ENCODE results near the gene FUT1.

The FUT1 gene

GRCh38 chr19:48741129-48741999, 11.1 kb downstream of the FUT1 start:
- DNase-seq (ENCODE audit: low spot score) = peak; percentile 64

GRCh38 chr19:48740164-48740972, 12.1 kb downstream of the FUT1 start, which contains the start of gene RASIP1:
Gene RASIP1 (minus strand): TSS chr19:48740610. CDS start chr19:48740282, 328 bp downstream.
- DNase-seq (ENCODE audit: low spot score) = no peak

- no peak for DNase-seq (ENCODE audit: low spot score)
These were observed 12.9 kb downstream of the FUT1 start for GRCh38 chr19:48739404-48740163.

GRCh38 chr19:48738557-48739403, 13.7 kb downstream of the FUT1 start:
- peak; percentile 94 for DNase-seq (ENCODE audit: low spot score)

- peak; percentile 53 for DNase-seq (ENCODE audit: low spot score)
These were observed 15.0 kb downstream of the FUT1 start for GRCh38 chr19:48737360-48737998.

GRCh38 chr19:48735031-48735615, 17.3 kb downstream of the FUT1 start:
- peak; percentile 44 for DNase-seq (ENCODE audit: low spot score)

GRCh38 chr19:48734625-48735024, 17.8 kb downstream of the FUT1 start:
- DNase-seq (ENCODE audit: low spot score) = no peak

GRCh38 chr19:48731452-48731851, 21.0 kb downstream of the FUT1 start:
- no peak for DNase-seq (ENCODE audit: low spot score)

- no peak for DNase-seq (ENCODE audit: low spot score)
These were observed 23.4 kb downstream of the FUT1 start for GRCh38 chr19:48728911-48729664.

GRCh38 chr19:48726556-48726955, 25.9 kb downstream of the FUT1 start:
- no peak for DNase-seq (ENCODE audit: low spot score)

GRCh38 chr19:48724796-48725753, 27.4 kb downstream of the FUT1 start:
- DNase-seq (ENCODE audit: low spot score) = peak; percentile 76

- no peak for DNase-seq (ENCODE audit: low spot score)
These were observed 30.2 kb downstream of the FUT1 start for GRCh38 chr19:48722196-48722708.

- peak; percentile 98 for DNase-seq (ENCODE audit: low spot score)
These were observed 31.7 kb downstream of the FUT1 start for GRCh38 chr19:48720613-48721296.

GRCh38 chr19:48720251-48720612, 32.2 kb downstream of the FUT1 start:
- no peak for DNase-seq (ENCODE audit: low spot score)

GRCh38 chr19:48719263-48720171, 32.9 kb downstream of the FUT1 start, which contains the start of gene MAMSTR:
Gene MAMSTR (minus strand): TSS chr19:48719725. CDS start chr19:48719031, 694 bp downstream.
- no peak for DNase-seq (ENCODE audit: low spot score)

- DNase-seq (ENCODE audit: low spot score) = no peak
These were observed 33.7 kb downstream of the FUT1 start for GRCh38 chr19:48718711-48719231.

Measured in SW480 (cell line).